Adrenal gland (tissue), 5 donors: ENCODE data around the gene LPAR3.

ENCODE experiments used
- CTCF ChIP-seq, 6 experiments: fragments of 450-650 bp in 4 of 6; fragments of 200-600 bp in 2 of 6; sonication (generic) in 1 of 6; IDR thresholded peaks; 1 replicate in 5 of 6; 2 replicates in 1 of 6; pipeline versions ENCODE4 v1.5.1 to v1.8.0; 2016 to 2021; ENCODE audit warnings: antibody characterized with exemption in 6 of 6, mild to moderate bottlenecking in 2 of 6, moderate library complexity in 1 of 6
- POLR2A ChIP-seq, 2 donors: fragments of 450-650 bp; IDR thresholded peaks; one replicate each; pipeline ENCODE4 v1.6.1; 2017; ENCODE audit warnings: antibody characterized with exemption in 2 of 2, mild to moderate bottlenecking in 2 of 2, moderate library complexity in 1 of 2
- donor health status: DM: no; HTN: no; CAD: no.

- TF ChIP-seq CTCF (IDR thresholded peaks at IDR 0.05) (no peak), POLR2A (IDR thresholded peaks at IDR 0.05) (no peak)
Observed at GRCh38 chr1:84888753-84889152, 4.3 kb downstream of the LPAR3 start.
